ENCODE data around the gene FCN1. TPM values are rescaled to one million over a fixed set of nuclear protein-coding genes. Genes with fewer than 3 reads are reported as not detected.

FCN1 gene
- total and polyA plus RNA-seq, 9 of the 15 experiments (the other 6 are each of a cell fraction or from before 2014, with no cell fraction given): not detected

DNA sequence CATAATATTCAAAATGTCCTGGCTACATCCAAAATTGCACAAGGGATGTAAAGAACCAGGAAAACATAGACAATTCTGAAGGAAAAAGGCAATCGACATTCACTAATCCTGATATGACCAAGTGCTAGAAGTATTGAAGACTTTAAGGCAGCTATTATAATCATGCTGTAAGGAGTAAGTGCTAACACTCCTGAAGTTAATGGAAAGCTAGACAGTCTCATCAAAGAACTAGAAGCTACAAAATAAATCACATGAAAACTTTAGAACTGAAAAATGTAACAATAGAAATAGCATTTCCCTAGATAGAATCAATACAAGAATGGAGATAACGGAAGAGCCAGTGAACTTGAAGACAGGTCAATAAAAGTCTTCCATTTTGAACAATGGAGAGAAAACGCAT, 18.5 kb downstream of the FCN1 start:
- Histone ChIP-seq H3K27ac (ENCODE audit: extremely low read depth, low read depth, low read length) (no peak overlapping the region), H4K20me1 (replicated peaks; ENCODE audit: control insufficient read depth, insufficient read depth, low read length) (no peaks in the 10 kb centered on the region), H3K9me3 (replicated peaks; ENCODE audit: control insufficient read depth, insufficient read depth, low read depth, low read length) (no peaks in the 10 kb centered on the region), H3K4me3 (no peak overlapping the region), H3K9ac (ENCODE audit: insufficient read depth in 1 of 2, low read depth in 2 of 2, low read length in 2 of 2) (no peak overlapping the region), H3K9me1 (ENCODE audit: control insufficient read depth, insufficient read depth, low read length) (no peaks in the 10 kb centered on the region), H3K36me3 (ENCODE audit: control insufficient read depth, insufficient read depth, low read length) (no peaks in the 10 kb centered on the region), H3K4me1 (replicated peaks in 1 of 2; ENCODE audit: control insufficient read depth in 2 of 2, insufficient read depth in 2 of 2, low read length in 2 of 2) (no peaks in the 10 kb centered on the region), H3K79me2 (ENCODE audit: control insufficient read depth, insufficient read depth, low read length) (no peaks in the 10 kb centered on the region), H3K27me3 (ENCODE audit: control insufficient read depth in 2 of 2, insufficient read depth in 2 of 2, low read length in 2 of 2) (peaks cover 0 to 5% of the 10 kb centered on the region in 2 experiments; a peak in 1 of 5 replicates), H3K4me2 (ENCODE audit: insufficient read depth, low read length) (no peak overlapping the region), H2AFZ (ENCODE audit: low read depth, low read length) (no peak overlapping the region)
- WGBS (ENCODE audit: insufficient coverage, low coverage, missing lambda C conversion rate): 0% methylated on average over 3 of the region's 3 CpGs
- in situ Hi-C loops (cut with MboI) (no loop called here), intact Hi-C loops (cut with micrococcal nuclease) (no loop called here)
- FAIRE-seq: no peak
- DNase-seq (ENCODE audit: extremely low read depth in 1 of 4, low spot score in 3 of 4): no peak
- no TSS peak for BruUV-seq (replicated peaks)
- no peak for ATAC-seq
- ChIA-PET CTCF (ENCODE audit: low intra/inter-chr PET ratio) (no interaction called here), POLR2A (no interaction called here)
- no peak for TF ChIP-seq CBX5 (IDR thresholded peaks at IDR 0.05; ENCODE audit: borderline replicate concordance, low read depth)
- no peak for TF ChIP-seq DACH1 (IDR thresholded peaks at IDR 0.05; ENCODE audit: partially characterized antibody)
- TF ChIP-seq HBP1 (CRISPR knock-in tag; IDR thresholded peaks at IDR 0.05): no peak
- TF ChIP-seq SRSF1 (IDR thresholded peaks at IDR 0.05; ENCODE audit: low read depth, low read length): no peak
- TF ChIP-seq MYC (IDR thresholded peaks at IDR 0.05; ENCODE audit: low read depth, low read length): no peak
- TF ChIP-seq MYC (CRISPR knock-in tag; IDR thresholded peaks at IDR 0.05; ENCODE audit: borderline replicate concordance, low read depth): no peak
- no peak for TF ChIP-seq DDX20 (tag; IDR thresholded peaks at IDR 0.05; ENCODE audit: low read depth)
- TF ChIP-seq SP1 (CRISPR knock-in tag; IDR thresholded peaks at IDR 0.05): no peak
- TF ChIP-seq, protein P1, sequence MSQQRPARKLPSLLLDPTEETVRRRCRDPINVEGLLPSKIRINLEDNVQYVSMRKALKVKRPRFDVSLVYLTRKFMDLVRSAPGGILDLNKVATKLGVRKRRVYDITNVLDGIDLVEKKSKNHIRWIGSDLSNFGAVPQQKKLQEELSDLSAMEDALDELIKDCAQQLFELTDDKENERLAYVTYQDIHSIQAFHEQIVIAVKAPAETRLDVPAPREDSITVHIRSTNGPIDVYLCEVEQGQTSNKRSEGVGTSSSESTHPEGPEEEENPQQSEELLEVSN (IDR thresholded peaks at IDR 0.05; ENCODE audit: borderline replicate concordance in 1 of 2, extremely low read depth in 1 of 2, insufficient read depth in 1 of 2, insufficient read length in 1 of 2, low read depth in 1 of 2, low read length in 1 of 2, poor library complexity in 1 of 2, severe bottlenecking in 1 of 2): no peak
- TF ChIP-seq HCFC1 (IDR thresholded peaks at IDR 0.05; ENCODE audit: low read depth, low read length): no peak
- TF ChIP-seq MAFG (tag; conservative IDR thresholded peaks at IDR 0.05): no peak
- no peak for TF ChIP-seq ZNF518B (CRISPR knock-in tag; IDR thresholded peaks at IDR 0.05)
- no peak for TF ChIP-seq HES1 (IDR thresholded peaks at IDR 0.05; ENCODE audit: low read depth)
- TF ChIP-seq, protein P2, sequence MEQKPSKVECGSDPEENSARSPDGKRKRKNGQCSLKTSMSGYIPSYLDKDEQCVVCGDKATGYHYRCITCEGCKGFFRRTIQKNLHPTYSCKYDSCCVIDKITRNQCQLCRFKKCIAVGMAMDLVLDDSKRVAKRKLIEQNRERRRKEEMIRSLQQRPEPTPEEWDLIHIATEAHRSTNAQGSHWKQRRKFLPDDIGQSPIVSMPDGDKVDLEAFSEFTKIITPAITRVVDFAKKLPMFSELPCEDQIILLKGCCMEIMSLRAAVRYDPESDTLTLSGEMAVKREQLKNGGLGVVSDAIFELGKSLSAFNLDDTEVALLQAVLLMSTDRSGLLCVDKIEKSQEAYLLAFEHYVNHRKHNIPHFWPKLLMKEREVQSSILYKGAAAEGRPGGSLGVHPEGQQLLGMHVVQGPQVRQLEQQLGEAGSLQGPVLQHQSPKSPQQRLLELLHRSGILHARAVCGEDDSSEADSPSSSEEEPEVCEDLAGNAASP (IDR thresholded peaks at IDR 0.05): no peak
- TF ChIP-seq MAX (CRISPR knock-in tag; IDR thresholded peaks at IDR 0.05): no peak
